ENCODE measurements around the gene COL16A1.

The COL16A1 gene

GRCh38 chr1:31618916-31619846 lies 84.6 kb downstream of the COL16A1 start:
- no peak for DNase-seq (ENCODE audit: low read depth, low spot score)
- no peak overlapping the region for H3K4me3 ChIP-seq (ENCODE audit: low read length)

DNA sequence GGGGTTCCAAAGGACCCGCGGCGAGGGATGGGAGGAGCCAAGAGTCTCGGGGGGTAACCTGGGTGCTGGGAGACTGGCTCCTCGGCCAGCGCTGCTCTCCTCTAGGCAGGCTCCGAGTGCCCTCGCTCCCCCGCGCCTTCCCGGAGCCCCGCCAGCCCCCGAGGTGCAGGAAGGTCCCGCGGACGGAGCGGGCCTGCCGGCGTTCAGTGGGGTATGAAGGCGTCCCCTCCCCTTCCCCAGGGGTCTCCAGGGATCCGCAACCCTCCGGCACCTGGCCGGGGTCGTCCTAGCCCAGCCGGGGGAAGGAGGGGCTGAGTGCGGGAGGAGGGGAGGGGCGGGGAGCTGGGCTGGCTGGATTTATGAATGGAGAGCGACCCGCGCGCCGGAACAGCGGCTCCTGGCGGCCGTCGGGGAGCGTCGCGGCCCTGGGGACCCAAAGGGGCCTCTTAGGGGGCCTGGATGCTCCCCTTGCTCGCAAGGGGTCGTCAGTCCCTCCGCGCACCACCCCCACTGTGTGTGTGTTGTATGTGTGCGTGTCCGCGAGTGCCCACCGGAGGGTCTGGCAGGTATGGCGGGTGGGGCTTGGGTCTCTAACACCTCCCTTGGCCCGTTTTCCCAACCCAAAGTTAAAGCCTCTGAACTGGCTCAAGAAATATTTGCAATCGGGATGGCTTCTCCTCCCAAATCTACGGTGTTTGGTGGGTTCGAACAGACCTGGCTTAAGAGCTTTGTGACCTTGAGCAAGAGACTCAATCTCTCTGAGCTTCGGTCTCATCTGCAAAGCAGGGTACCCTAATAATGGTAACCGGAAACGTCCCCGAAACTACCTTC lies 85.7 kb downstream of the COL16A1 start:
- DNase-seq (ENCODE audit: low read depth, low spot score), result no peak
- peak overlapping the region; percentile 45 for H3K4me3 ChIP-seq (ENCODE audit: low read length)

DNA sequence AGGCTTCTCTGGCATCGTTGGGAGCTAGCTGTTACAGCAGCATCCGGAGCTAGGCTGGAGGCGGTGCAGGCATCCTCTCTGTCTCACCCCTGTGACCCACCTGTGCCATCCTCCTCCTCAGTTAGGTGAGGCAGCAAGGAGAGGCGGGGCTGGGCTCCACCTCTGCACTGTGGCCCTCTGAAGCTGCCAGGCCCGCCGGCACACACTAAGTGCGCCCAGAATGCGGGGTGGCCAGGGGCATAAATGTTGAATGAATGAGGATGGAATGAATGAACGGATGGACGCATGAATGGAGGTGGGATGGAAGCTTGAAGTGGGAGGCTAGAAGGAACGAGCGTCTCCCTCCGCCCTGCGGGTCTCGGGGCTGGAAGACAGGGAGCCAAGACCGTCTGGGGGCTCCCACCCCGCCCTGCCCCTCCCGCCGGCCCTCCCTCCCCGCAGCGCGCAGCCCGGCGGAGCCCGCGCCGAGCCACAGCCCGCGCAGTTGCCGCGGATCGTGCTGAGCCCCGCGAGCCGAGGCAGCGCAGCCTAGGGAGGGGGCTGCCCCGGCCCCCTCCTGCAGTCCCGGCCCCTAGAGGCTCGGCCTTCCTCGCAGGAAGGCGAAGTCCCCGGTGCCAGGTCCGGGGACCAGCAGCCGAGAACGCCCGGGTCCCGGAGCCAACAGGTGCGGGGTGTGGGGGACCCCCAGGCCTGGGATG lies 86.5 kb downstream of the COL16A1 start, which contains the start of gene HCRTR1:
Gene HCRTR1 (plus strand): TSS at position 472 of the 698 bp plus-strand sequence. CDS start 1,504 bp downstream, outside the sequence.
- H3K4me3 ChIP-seq (ENCODE audit: low read length), result peak within 1 kb of the TSS; percentile 45
- DNase-seq (ENCODE audit: low read depth, low spot score), result no peak

- no peak for DNase-seq (ENCODE audit: low read depth, low spot score)
These were observed 87.9 kb downstream of the COL16A1 start for GRCh38 chr1:31615939-31616338.

DNA sequence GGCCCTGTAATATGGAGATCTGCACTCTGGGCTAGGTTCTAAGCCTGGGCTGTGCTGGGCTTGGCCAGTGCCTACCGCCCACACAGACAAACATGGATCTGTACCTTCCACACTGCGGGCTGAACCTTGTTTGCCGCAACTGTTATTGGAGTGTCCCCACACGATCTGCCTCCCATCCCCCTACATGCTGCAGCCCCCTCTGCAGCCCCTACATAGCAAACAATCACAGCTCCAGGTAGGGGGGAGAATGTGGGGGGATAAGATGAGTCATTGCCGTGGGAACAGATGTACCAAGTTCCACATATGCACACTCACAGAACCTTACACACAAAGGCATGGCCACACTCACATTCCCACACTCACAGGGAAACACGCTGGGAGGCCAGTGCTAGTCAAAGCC lies 88.4 kb downstream of the COL16A1 start:
- DNase-seq (ENCODE audit: low read depth, low spot score), result no peak

More at GRCh38 chr1:31615939-31616338, 87.9 kb downstream of the COL16A1 start:
- H3K4me3 ChIP-seq (ENCODE audit: low read length), result no peak overlapping the region

GRCh38 chr1:31614414-31615005 lies 89.3 kb downstream of the COL16A1 start:
- DNase-seq (ENCODE audit: low read depth, low spot score), result no peak
- H3K4me3 ChIP-seq (ENCODE audit: low read length), result no peak overlapping the region

More for the DNA sequence above, 88.4 kb downstream of the COL16A1 start:
- no peak overlapping the region for H3K4me3 ChIP-seq (ENCODE audit: low read length)

GRCh38 chr1:31609514-31610118 lies 94.2 kb downstream of the COL16A1 start:
- no peak overlapping the region for H3K4me3 ChIP-seq (ENCODE audit: low read length)
- no peak for DNase-seq (ENCODE audit: low read depth, low spot score)

DNA sequence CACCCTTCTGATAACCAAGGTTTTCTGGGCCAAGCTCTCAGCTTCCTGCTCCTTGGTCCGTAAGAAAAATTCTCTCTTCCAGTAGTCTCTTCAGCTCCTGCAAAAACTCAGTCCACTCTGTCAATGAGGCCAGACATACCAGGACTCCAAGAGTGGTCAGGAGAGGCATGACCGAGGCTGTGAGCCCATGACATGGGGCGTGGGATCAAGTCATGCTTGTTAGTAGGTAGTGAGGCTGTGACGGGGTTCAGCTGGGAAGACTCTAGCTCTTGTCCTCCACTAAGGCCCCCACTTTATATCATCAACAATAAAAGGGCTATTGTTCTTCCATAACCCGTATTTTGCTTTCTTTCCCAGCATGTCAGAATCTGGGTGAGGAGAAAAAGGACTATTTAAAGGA lies 96.5 kb downstream of the COL16A1 start:
- DNase-seq (ENCODE audit: low read depth, low spot score), result no peak
- H3K4me3 ChIP-seq (ENCODE audit: low read length), result no peak overlapping the region

GRCh38 chr1:31605908-31606427 lies 97.8 kb downstream of the COL16A1 start:
- DNase-seq (ENCODE audit: low read depth, low spot score), result no peak
- H3K4me3 ChIP-seq (ENCODE audit: low read length), result no peak overlapping the region
